GM18519 (cell line): Measurements from ENCODE around the gene FAAH.

ENCODE experiments used
- ATAC-seq: cut with Tn5 transposase; IDR thresholded peaks from one replicate; pipeline ENCODE4 v1.9.1; 2021; ENCODE audit warnings: mild to moderate bottlenecking, moderate library complexity; ENCODE audit not compliant: unreplicated experiment, low FRiP score

The FAAH gene

GRCh38 chr1:46448109-46448911 lies 54.2 kb downstream of the FAAH start:
- ATAC-seq: no peak

DNA sequence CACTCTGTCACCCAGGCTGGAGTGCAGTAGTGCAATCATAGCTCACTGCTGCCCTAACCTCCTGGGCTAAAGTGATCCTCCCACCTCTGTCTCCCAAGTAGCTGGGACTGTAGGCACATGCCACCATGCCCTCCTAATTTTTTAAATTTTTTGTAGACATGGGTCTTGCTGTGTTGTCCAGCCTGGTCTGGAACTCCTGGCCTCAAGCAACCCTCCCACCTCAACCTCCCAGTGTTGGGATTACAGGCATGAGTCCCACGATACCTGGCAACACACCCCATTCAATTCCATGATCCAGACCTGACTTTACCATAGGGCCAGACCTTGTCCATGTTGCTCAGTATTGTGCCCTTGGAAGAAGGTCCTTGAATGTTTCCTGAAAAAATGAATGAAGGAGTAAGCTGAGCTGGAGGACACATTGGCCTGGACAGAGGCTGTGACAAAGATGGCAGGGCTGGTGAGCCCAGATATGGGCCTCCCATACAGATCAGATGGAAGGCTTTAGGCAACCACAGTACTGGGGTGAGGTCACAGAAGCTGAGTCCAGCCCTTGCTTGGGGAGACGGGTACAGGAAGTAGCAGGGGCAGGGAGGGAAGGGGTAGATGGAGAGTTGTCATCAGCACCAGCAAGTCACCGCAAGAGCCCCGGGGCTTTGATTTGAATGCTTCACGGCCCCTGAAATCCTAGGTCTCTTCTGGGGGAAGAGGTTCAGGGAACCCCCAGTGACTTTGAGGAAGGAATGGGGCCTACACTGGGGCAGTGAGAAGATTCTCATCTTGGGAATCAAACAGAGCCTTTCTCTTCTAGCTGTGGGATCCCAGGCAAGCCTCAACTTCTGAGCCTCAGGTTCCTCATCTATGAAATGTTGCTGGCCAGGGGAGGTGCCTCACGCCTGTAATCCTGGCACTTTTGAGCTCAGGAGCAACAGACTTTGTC lies 55.4 kb downstream of the FAAH start:
- ATAC-seq: no peak

- no peak for ATAC-seq
Observed at GRCh38 chr1:46450160-46450517, 56.0 kb downstream of the FAAH start.

DNA sequence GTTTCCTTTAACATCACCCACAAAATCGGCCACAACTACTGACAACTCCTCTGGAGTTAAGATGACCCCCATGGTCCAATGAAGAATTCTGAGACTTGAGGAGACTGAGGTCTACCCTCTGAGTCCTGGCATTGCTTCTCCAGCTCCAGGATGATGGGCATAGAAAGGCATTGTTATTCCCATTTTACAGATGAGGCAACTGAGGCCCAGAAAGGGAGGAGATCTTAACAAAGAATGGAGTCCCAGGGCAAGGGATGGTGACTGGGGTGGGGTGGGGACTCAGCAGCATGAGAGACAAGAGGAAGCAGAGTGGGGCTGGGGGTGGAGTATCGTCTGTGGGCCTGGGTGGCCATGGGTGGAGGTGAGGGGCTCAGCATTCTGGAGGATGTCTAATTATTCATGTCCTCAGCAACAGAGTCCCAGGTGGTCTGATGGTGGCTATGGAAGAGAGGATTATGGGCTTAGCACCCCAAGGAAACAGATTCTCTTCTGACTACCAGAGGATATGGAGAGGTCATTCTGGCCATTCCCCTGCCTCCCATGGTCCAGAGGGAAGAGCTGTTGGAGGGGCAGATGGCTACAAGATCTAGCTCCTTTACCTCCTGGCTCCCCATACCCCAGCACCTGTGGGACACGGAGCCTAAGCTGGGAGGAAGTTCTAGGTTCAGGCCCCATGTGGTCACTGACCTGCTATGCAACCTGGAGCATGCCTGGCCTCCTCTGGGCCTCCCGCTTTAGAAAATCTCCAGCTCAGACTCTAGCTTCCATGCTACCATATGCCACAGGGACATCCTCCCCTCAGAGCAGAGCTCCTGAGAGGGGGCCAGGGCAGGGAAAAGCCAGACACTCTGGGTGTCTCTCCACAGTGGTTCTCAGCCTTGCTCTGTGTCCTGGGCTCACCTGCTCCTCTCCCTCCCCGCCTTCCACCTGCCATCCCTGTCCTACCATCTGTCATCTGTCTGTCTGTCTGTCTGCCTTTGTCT lies 58.1 kb downstream of the FAAH start:
- ATAC-seq: no peak

DNA sequence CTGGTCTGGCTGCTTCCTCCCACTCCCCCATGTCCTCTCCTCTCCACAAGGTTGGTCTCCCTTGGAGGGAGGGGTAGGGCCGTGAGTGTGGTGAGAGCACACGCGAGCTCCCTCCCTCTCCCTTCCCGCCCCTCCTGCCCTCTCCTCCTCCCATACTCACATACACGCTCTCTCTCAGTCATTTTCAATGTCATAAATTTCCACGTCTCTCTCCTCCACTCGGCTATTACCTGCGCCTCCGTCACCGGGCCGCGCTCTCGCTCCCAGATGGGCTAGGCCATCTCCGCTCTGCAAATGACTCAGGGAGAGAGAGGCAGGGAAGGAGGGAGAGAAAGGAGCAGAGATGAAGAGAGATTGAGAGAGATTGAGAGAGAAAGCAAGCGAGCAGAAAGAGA lies 58.8 kb downstream of the FAAH start:
- no peak for ATAC-seq

- no peak for ATAC-seq
Observed at GRCh38 chr1:46453449-46453848, 59.3 kb downstream of the FAAH start.

DNA sequence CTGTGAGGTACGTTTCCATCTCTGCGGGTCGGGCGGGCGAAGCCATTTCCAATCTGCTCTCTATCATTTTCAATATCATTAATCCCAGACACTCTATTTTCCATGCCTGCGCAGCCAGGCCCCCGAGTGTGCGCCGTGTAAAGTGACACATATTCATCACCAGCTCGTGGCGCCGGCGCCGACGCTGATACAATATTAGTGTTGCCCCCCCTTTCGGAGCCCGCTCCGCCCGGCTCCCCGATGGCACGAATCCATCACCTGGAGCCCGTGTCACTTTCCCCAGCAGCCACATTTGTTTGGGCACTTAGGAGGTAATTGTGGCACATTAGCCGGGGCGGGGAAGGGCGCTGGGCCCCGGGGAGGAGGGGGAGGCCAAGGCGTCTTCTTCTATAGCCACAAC lies 61.8 kb downstream of the FAAH start:
- no peak for ATAC-seq

DNA sequence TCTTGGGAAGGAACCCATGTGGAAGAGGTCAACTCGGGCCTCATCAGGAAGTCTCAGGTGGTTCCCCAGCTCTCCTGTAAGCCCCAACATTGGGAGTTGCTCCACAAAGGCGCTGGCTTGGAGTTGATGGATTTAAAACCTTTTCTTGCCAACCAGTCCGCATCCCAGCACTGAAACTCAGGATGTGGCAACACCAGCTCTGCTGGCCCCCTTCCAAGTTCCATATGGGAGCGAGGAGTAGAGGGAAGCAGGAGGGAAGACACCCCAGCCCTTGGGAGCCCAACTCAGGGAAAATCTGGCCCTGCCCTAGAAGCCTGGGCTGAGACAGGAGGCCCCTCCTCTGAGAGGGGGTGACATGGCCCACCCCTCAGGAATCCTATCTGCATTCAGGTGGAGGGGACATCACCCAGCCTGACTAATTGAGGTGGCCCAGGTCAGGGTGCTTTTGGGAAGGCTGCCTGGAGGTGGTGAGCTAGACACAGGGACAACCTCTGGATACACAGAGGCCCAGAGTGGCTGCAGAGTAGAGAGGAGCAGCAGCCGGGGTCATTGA lies 62.4 kb downstream of the FAAH start:
- no peak for ATAC-seq

DNA sequence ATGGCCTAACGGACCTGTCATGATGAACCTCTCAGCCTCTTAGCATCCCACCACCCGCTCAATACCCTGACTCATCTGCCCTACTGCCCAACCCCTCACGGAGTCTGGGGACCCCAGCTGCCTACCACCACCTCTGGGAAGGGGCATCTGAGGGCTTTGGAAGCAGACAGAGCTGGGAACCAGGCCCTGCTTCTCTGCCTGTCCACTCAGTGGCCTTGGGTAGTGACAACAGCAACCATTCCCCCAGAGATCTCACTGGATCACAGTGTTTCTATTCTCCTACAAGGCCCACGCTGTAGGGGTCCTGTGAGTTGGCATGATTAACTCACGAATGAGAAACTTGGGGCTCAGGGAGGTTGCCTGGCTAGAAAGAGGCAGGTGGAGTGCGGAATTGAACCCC lies 63.1 kb downstream of the FAAH start:
- ATAC-seq: no peak

DNA sequence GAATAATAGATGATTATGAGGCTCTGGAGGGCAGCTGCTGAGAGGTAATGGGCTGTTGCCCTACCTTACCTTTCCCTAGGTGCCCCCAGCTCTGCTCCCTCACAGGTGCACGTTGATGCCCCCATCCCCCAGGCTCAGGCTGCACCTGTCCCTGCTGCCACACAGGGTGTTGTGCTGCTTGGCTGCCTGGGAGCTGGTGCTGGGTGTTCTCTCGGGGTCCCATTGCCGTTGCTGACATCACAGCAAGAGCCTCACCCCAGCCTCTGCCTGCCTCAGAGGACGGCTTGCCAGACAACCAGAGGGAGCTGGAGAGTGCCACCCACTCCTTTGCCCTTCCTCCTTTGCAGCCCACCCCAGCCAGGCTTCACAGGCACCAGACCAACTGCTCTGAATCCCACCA lies 64.1 kb downstream of the FAAH start:
- ATAC-seq: no peak

DNA sequence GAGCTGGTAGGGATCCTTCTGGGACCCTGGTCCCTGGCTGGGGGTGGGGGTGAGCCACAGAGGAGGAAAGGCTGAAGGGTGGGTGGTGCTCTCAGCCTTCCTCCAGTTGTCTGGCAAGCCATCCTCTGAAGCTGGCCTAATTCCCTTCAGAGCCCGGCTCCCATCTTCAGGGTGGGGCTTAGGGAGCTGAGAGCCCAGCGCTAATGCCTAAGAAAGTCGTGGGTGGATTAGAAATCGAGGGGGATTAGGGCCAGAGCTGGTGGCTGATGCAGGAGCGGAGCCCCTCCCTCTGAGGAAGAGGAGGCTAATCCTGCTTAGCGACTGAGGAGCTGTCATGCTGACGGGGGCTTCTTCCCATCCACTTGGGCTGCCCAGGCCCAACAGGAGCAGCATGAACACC lies 64.7 kb downstream of the FAAH start:
- ATAC-seq: no peak

- ATAC-seq: no peak
Observed at GRCh38 chr1:46459315-46459714, 65.2 kb downstream of the FAAH start.

- no peak for ATAC-seq
Observed at GRCh38 chr1:46461017-46461808, 67.1 kb downstream of the FAAH start.

DNA sequence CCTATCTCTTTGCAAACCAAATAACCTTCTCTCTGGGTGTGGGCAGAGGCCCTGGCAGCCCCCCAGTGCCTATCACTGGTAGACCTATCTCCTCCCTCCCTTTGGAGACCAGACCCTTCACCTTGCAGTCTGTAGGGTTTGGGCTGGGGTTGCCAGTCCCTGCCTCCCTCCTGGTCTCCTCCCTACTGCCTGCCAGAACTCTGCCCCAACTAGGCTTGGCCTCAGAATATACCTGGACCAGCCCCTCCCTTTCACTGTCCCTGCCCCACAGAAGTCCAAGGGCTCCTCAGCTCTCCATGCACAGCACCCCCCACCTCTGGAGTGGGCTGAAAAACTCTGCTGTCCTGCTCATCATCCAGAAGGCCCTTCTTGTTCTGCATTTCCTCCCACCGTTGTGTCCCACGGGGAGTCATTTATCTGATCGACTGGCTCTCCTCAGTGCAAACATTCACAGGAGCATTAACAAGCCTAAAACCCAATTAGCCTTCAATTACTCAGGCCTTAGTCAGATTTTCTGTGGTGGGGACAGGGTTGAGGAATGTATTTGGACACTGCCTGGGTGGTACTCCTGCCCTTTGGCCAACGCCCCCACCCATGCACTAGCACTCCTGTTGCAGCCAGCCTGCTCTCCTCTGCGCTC lies 67.8 kb downstream of the FAAH start:
- ATAC-seq: no peak
